ENCODE results near the gene CREG2.
"Not testable (repeated sequence)": the region's sequence is repeated elsewhere in the genome, so short reads cannot be mapped to it uniquely, and the experiment has no call there.

Gene CREG2

GRCh38 chr2:101356055-101356454 lies 31.2 kb downstream of the CREG2 start:
- no peaks in the 10 kb centered on the region for H3K9me3 Mint-ChIP-seq
- H3K27me3 Mint-ChIP-seq (ENCODE audit: low read depth): peaks cover 11% of the 10 kb centered on the region
- DNase-seq (ENCODE audit: low spot score): no peak
- H3K4me3 Mint-ChIP-seq: no peak overlapping the region
- H3K27ac Mint-ChIP-seq: no peak overlapping the region
- peaks cover 25% of the 10 kb centered on the region for H3K4me1 Mint-ChIP-seq (ENCODE audit: low read depth)
- no peaks in the 10 kb centered on the region for H3K36me3 Mint-ChIP-seq (ENCODE audit: low read depth)

DNA sequence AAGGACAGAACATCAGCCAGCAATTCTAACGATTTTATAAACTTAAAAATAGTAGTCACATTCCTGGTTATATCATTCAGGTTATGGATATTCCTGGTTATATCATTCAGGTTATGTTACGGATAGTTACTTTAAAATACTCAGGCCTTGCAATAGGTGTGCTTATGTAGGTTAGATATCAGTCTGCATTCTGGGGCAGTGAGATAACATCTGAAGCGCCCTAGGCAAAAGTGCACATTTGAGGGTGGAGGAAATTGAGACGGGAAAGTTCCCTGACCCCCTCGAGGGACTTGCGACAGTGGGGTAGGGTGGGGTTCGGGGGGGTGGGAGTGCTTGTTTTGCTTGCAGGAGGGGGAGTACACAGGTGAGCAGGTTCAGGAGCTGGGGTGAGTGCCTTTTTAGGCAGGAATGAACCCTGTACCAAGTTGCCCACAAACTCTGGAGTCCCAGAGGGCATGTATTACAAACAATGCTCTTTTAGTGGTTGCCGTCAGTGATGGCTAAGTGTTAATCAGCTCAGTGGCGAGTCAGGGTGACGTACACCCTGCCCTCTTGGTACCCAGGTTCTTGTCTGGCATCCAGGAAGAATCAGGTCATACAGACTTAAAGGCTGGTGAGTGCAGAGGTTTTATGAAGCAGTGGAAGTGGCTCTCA lies 31.8 kb downstream of the CREG2 start:
- Mint-ChIP-seq H3K36me3 (ENCODE audit: low read depth) (no peaks in the 10 kb centered on the region), H3K27me3 (ENCODE audit: low read depth) (peaks cover 11% of the 10 kb centered on the region), H3K4me3 (no peak overlapping the region), H3K9me3 (no peaks in the 10 kb centered on the region), H3K27ac (no peak overlapping the region), H3K4me1 (ENCODE audit: low read depth) (peaks cover 26% of the 10 kb centered on the region)
- DNase-seq (ENCODE audit: low spot score): no peak

DNA sequence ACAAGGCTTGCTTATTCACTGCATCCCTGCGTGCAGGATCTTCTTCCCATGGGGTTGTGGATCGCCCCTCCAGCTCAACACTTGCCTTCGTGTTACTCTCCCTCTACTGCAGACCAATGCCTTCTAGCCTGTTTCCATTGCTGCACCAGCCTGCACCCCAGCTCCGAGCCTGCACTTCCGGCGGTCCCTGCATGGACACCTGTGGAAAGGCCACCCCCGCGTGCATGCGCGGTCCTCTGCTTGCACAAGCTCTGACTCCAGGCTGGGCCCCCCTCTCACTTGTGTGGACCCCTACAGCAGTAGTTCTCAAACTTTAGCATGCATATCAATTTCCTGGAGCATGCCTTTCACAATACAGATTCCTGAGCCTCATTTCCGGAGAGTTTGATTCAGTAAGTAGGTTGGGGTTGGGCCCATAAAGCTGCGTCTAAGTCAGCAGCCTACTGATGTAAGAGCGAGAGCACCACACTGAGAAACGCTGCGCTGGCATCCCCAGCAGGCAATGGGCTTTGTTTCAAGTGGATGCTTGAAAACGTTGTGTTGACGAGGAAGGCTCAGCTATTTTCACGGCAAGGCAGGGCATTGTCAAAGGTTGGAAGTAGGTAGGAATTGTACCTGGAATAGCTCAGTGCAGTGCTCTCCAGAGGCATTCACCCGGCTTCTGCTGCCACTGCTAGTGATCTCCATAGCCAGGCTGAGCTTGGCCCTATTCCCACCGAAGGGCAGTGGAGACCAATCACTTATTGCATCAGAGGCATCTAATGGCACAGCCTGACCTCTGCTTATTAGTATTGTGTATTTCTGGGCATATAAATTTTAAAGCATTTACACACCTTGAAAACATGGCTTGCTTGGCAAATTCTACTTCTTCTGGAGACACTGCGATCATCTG lies 32.6 kb downstream of the CREG2 start:
- no peaks in the 10 kb centered on the region for H3K36me3 Mint-ChIP-seq (ENCODE audit: low read depth)
- H3K9me3 Mint-ChIP-seq: no peaks in the 10 kb centered on the region
- H3K27ac Mint-ChIP-seq: no peak overlapping the region
- H3K4me3 Mint-ChIP-seq: no peak overlapping the region
- DNase-seq (ENCODE audit: low spot score): no peak
- peaks cover 24% of the 10 kb centered on the region for H3K4me1 Mint-ChIP-seq (ENCODE audit: low read depth)
- H3K27me3 Mint-ChIP-seq (ENCODE audit: low read depth): peaks cover 8% of the 10 kb centered on the region

- not testable (repeated sequence) for H3K4me3 Mint-ChIP-seq; DNase-seq (ENCODE audit: low spot score); H3K36me3 Mint-ChIP-seq (ENCODE audit: low read depth); H3K9me3 Mint-ChIP-seq; H3K27ac Mint-ChIP-seq
- Mint-ChIP-seq H3K4me1 (ENCODE audit: low read depth) (peaks cover 21% of the 10 kb centered on the region), H3K27me3 (ENCODE audit: low read depth) (peaks cover 11% of the 10 kb centered on the region)
These were observed 34.7 kb downstream of the CREG2 start for GRCh38 chr2:101352631-101353030.

- Mint-ChIP-seq H3K36me3 (ENCODE audit: low read depth) (no peaks in the 10 kb centered on the region), H3K9me3 (no peaks in the 10 kb centered on the region), H3K4me1 (ENCODE audit: low read depth) (peaks cover 19% of the 10 kb centered on the region), H3K27ac (no peak overlapping the region), H3K4me3 (no peak overlapping the region), H3K27me3 (ENCODE audit: low read depth) (peaks cover 19% of the 10 kb centered on the region)
- no peak for DNase-seq (ENCODE audit: low spot score)
These were observed 36.1 kb downstream of the CREG2 start for GRCh38 chr2:101351207-101351606.

DNA sequence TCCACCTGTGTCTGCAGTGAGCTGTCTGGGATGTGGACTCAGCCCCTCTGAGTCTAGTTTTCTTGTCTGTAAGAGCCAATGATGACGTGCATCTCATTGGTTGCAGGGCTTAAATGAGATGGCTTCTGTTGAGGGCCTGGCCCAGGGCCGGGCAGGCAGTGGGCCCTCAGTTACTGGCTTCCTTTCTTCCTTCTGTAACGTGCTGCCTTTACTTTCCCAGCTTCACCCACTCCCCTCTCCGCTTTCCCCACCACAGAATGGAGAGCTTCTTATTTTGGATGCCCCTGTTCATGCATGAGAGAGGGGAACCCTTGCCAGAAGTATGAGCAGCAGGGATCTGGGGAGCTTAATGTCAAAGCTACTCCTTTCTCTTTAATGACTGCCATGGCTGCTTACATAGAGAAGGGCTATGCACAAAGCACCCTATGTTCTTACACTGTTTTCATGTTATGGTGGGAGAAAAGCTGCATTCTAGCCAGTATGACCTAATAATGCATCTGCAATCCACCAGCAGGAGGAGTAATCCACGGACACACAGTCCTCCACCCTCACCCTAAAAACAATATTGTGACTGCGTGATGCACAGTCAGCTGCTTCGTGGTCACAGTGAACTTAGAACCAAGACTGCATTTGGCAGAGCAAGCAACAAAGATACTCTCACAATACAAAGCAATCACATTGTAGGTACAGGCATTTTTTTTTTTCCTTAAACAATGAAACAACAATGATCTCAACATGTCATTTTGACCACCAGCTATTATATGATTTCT lies 37.2 kb downstream of the CREG2 start:
- no peaks in the 10 kb centered on the region for H3K36me3 Mint-ChIP-seq (ENCODE audit: low read depth)
- H3K4me1 Mint-ChIP-seq (ENCODE audit: low read depth): peaks cover 17% of the 10 kb centered on the region
- peaks cover 19% of the 10 kb centered on the region for H3K27me3 Mint-ChIP-seq (ENCODE audit: low read depth)
- no peaks in the 10 kb centered on the region for H3K9me3 Mint-ChIP-seq
- no peak overlapping the region for H3K27ac Mint-ChIP-seq
- H3K4me3 Mint-ChIP-seq: no peak overlapping the region
- no peak for DNase-seq (ENCODE audit: low spot score)

- DNase-seq (ENCODE audit: low spot score): no peak
- peaks cover 19% of the 10 kb centered on the region for H3K4me1 Mint-ChIP-seq (ENCODE audit: low read depth)
- no peaks in the 10 kb centered on the region for H3K9me3 Mint-ChIP-seq
- no peak overlapping the region for H3K4me3 Mint-ChIP-seq
- H3K36me3 Mint-ChIP-seq (ENCODE audit: low read depth): no peaks in the 10 kb centered on the region
- H3K27ac Mint-ChIP-seq: no peak overlapping the region
- peaks cover 21% of the 10 kb centered on the region for H3K27me3 Mint-ChIP-seq (ENCODE audit: low read depth)
These were observed 38.4 kb downstream of the CREG2 start for GRCh38 chr2:101348883-101349282.

- Mint-ChIP-seq H3K36me3 (ENCODE audit: low read depth) (no peaks in the 10 kb centered on the region), H3K4me1 (ENCODE audit: low read depth) (peaks cover 28% of the 10 kb centered on the region), H3K27ac (no peak overlapping the region), H3K4me3 (no peak overlapping the region), H3K9me3 (no peaks in the 10 kb centered on the region), H3K27me3 (ENCODE audit: low read depth) (peaks cover 16% of the 10 kb centered on the region)
- DNase-seq (ENCODE audit: low spot score): no peak
These were observed 40.4 kb downstream of the CREG2 start for GRCh38 chr2:101346909-101347308.

DNA sequence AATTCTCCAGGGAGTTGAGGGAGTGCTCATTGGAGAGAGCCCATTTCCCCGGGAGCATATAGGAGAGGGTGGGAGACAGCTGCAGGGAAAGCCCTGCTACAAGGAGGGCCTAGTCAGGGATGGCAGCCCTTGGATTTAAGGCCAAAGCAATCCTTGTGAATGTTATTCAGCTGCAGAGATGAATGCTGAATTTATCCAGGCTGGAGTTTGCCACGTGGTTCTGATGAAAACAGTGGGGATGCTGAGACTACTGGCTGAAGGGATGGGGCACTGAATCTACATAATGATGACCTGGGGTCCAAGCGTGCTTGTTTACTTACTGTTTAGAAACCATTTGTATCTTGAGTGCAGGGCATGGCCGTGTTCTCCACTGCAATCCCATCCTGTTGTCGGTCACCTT lies 43.2 kb downstream of the CREG2 start:
- no peaks in the 10 kb centered on the region for H3K36me3 Mint-ChIP-seq (ENCODE audit: low read depth)
- H3K27ac Mint-ChIP-seq: no peak overlapping the region
- peaks cover 16% of the 10 kb centered on the region for H3K27me3 Mint-ChIP-seq (ENCODE audit: low read depth)
- peaks cover 41% of the 10 kb centered on the region for H3K4me1 Mint-ChIP-seq (ENCODE audit: low read depth)
- H3K9me3 Mint-ChIP-seq: no peaks in the 10 kb centered on the region
- no peak overlapping the region for H3K4me3 Mint-ChIP-seq
- DNase-seq (ENCODE audit: low spot score): no peak

DNA sequence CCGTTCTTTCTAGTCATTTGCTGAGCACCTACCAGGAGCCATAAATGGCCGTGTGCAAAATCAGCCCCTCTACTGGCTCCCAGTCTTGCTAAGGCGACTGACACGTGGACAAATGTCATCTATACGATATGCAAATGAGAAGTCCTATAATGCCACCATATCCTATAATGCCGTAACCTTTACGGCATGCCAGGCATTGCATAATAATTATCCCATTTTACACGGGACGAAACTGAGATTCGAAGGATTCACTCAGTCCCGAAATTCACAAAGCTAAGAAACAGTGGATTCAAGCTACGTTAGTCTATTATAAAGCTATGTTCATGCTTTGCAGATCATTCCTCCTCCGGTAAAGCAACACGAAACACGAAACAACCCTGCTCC lies 44.7 kb downstream of the CREG2 start:
- Mint-ChIP-seq H3K4me3 (no peak overlapping the region), H3K27me3 (ENCODE audit: low read depth) (peaks cover 15% of the 10 kb centered on the region), H3K36me3 (ENCODE audit: low read depth) (no peaks in the 10 kb centered on the region), H3K27ac (no peak overlapping the region), H3K9me3 (no peaks in the 10 kb centered on the region), H3K4me1 (ENCODE audit: low read depth) (peaks cover 36% of the 10 kb centered on the region)
- DNase-seq (ENCODE audit: low spot score): no peak

DNA sequence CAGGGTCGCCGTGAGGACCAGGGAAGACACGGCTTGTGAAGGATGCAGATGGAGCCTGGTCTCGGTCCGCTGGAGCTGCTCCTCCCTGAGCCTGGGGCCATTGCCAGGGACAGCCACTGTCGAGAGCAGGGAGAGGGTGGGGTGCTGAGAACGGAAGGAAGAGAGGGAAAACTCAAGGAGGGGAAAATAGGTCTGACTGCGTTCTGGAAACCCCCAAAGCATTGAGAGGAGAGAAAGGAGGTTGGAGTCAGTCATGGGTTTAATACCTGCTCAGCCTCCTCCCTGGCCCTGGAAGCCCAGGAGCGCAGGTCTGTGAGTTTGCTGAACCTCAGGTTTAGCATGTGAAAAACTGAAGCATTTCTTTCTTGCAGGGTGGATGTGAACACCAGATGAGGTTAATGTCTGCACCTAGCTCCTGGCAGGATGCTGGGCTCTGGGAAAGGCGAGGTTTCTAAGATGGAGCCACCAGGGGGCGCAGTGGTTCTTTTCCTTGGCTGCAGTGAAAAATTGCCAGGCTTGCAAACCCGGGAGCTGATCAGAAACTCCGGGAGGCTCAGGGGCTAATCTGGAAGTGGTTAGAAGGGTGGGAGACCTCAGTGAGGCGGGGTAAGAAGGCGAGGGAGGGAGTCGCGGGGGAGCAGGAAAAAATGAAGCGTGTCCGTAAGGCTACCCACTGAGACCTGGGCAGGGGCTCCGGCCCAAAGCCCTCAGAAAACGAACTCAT lies 45.2 kb downstream of the CREG2 start:
- Mint-ChIP-seq H3K36me3 (ENCODE audit: low read depth) (no peaks in the 10 kb centered on the region), H3K27me3 (ENCODE audit: low read depth) (peaks cover 13% of the 10 kb centered on the region), H3K27ac (no peak overlapping the region), H3K4me1 (ENCODE audit: low read depth) (peaks cover 36% of the 10 kb centered on the region), H3K9me3 (no peaks in the 10 kb centered on the region), H3K4me3 (no peak overlapping the region)
- DNase-seq (ENCODE audit: low spot score): peak; percentile 42

GRCh38 chr2:101341421-101341820 lies 45.9 kb downstream of the CREG2 start:
- Mint-ChIP-seq H3K9me3 (no peaks in the 10 kb centered on the region), H3K36me3 (ENCODE audit: low read depth) (no peaks in the 10 kb centered on the region), H3K27ac (no peak overlapping the region), H3K4me1 (ENCODE audit: low read depth) (peaks cover 36% of the 10 kb centered on the region), H3K27me3 (ENCODE audit: low read depth) (peaks cover 10% of the 10 kb centered on the region), H3K4me3 (peak overlapping the region; percentile 26)
- no peak for DNase-seq (ENCODE audit: low spot score)

GRCh38 chr2:101340141-101340551 lies 47.2 kb downstream of the CREG2 start:
- Mint-ChIP-seq H3K27ac (no peak overlapping the region), H3K4me1 (ENCODE audit: low read depth) (peaks cover 36% of the 10 kb centered on the region), H3K27me3 (ENCODE audit: low read depth) (peaks cover 10% of the 10 kb centered on the region), H3K4me3 (peak overlapping the region; percentile 42), H3K36me3 (ENCODE audit: low read depth) (no peaks in the 10 kb centered on the region), H3K9me3 (no peaks in the 10 kb centered on the region)
- no peak for DNase-seq (ENCODE audit: low spot score)
